ENCODE measurements around the gene HIC1. TPM values are rescaled to one million over a fixed set of nuclear protein-coding genes. Genes with fewer than 3 reads are reported as not detected.

The HIC1 gene
- total and polyA plus RNA-seq, 7 donors, result 2.0 to 12.6 (median 4.3) TPM

DNA sequence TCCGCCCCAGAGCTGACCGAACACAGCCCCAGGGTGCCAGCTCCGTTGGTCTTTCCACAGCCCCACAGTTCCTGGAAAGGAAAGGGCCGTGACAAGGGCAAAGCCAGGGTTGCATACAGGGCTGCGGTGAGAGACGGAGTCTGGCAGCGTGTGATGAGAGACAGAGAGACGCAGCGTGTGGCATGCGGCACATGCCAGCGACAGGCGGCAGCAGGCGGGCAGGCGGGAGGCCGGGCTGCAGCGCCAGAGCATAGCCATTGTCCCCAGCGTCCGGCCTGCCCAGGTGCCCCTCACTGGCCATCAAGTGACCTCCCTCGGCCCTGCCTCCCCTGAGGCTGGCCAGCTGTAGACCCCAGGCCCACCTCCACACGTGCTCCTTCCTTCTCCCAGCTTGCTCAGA, 38.4 kb upstream of the HIC1 start:
- ATAC-seq, result peak; percentile 59 to 86 (median 68)
- WGBS, 3 donors, result 72 to 88% (median 79%) methylated on average over 20 of the region's 20 CpGs
- H3K4me3 ChIP-seq, result no peak overlapping the region
- intact Hi-C loops (cut with DNase I), result no loop called here
- DNase-seq, result peak in 1 of 2 donors; percentile 56
- H3K27me3 ChIP-seq (ENCODE audit: insufficient read depth in 3 of 3, low read length in 2 of 3), result no peaks in the 10 kb centered on the region
- TF ChIP-seq CTCF (IDR thresholded peaks at IDR 0.05), result no peak
- H3K27ac ChIP-seq, result no peak overlapping the region
- no peaks in the 10 kb centered on the region for H3K9me3 ChIP-seq
- H3K4me1 ChIP-seq, result peaks cover 8% of the 10 kb centered on the region
- no peaks in the 10 kb centered on the region for H3K36me3 ChIP-seq (ENCODE audit: insufficient read depth in 1 of 2, low read depth in 1 of 2)

- Histone ChIP-seq H3K4me3 (no peak overlapping the region), H3K9me3 (no peaks in the 10 kb centered on the region), H3K4me1 (peaks cover 6% of the 10 kb centered on the region), H3K27ac (no peak overlapping the region), H3K27me3 (ENCODE audit: insufficient read depth in 3 of 3, low read length in 2 of 3) (no peaks in the 10 kb centered on the region), H3K36me3 (ENCODE audit: insufficient read depth in 1 of 2, low read depth in 1 of 2) (no peaks in the 10 kb centered on the region)
- 72 to 84% (median 73%) methylated on average over 19 of the region's 19 CpGs for WGBS, 3 donors
- ATAC-seq (peak in 3 of 4 donors; percentile 42 to 59 (median 50)), DNase-seq (peak in 1 of 2 donors; percentile 48)
- no peak for TF ChIP-seq CTCF (IDR thresholded peaks at IDR 0.05)
- intact Hi-C loops (cut with DNase I), result no loop called here
These were observed 37.5 kb upstream of the HIC1 start for GRCh38 chr17:2017274-2017941.

GRCh38 chr17:2018716-2019510, 36.0 kb upstream of the HIC1 start:
- no peak overlapping the region for H3K4me3 ChIP-seq
- TF ChIP-seq CTCF (IDR thresholded peaks at IDR 0.05), result no peak
- no peak overlapping the region for H3K27ac ChIP-seq
- DNase-seq (no peak), ATAC-seq (no peak)
- no peaks in the 10 kb centered on the region for H3K27me3 ChIP-seq (ENCODE audit: insufficient read depth in 3 of 3, low read length in 2 of 3)
- WGBS, 3 donors, result 59 to 79% (median 72%) methylated on average over 24 of the region's 24 CpGs
- H3K4me1 ChIP-seq, result peaks cover 8% of the 10 kb centered on the region
- intact Hi-C loops (cut with DNase I), result no loop called here
- no peaks in the 10 kb centered on the region for H3K36me3 ChIP-seq (ENCODE audit: insufficient read depth in 1 of 2, low read depth in 1 of 2)
- no peaks in the 10 kb centered on the region for H3K9me3 ChIP-seq

DNA sequence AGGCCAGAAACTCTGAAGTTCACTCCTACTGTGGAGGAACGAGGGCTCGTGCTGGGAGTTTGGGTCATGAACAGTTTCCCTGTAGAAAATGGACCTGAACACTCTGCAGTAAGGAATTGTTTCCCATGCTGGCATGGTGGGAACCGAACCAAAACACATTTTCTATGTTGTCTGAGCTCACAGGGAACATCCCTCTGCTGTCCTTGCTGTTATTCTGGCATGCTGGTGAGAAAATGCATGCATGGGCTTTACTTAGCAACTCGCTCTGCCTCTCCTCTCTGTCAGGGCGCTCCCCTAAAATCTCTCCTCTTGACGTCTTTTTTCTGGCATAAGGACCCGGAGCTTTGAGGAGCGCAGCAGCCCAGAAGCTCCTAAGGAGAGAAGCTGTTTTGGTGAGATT, 35.2 kb upstream of the HIC1 start:
- intact Hi-C loops (cut with DNase I), result loop anchor here (10.0 kb wide), 2 partner anchors 55 to 355 kb away; no protein-coding TSS in a partner anchor
- H3K36me3 ChIP-seq (ENCODE audit: insufficient read depth in 1 of 2, low read depth in 1 of 2), result no peaks in the 10 kb centered on the region
- no peaks in the 10 kb centered on the region for H3K27me3 ChIP-seq (ENCODE audit: insufficient read depth in 3 of 3, low read length in 2 of 3)
- TF ChIP-seq CTCF (IDR thresholded peaks at IDR 0.05), result no peak
- H3K4me1 ChIP-seq, result peaks cover 9% of the 10 kb centered on the region
- ATAC-seq (no peak), DNase-seq (peak in 1 of 2 donors; percentile 23)
- 73 to 82% (median 78%) methylated on average over 8 of the region's 8 CpGs for WGBS, 3 donors
- H3K9me3 ChIP-seq, result no peaks in the 10 kb centered on the region
- no peak overlapping the region for H3K27ac ChIP-seq
- no peak overlapping the region for H3K4me3 ChIP-seq
